Dermis lymphatic vessel endothelial cell (primary cell): ENCODE results near the gene LMOD2. TPM values are rescaled to one million over a fixed set of nuclear protein-coding genes. Genes with fewer than 3 reads are reported as not detected.

Experiments used
- total RNA-seq: library from RNA; depleted of rRNA; stranded (reverse); fragments of >200 nt; gene quantifications from 2 replicates; pipeline ENCODE4 v1.2.1, GENCODE V29; 2014

The LMOD2 gene, protein sequence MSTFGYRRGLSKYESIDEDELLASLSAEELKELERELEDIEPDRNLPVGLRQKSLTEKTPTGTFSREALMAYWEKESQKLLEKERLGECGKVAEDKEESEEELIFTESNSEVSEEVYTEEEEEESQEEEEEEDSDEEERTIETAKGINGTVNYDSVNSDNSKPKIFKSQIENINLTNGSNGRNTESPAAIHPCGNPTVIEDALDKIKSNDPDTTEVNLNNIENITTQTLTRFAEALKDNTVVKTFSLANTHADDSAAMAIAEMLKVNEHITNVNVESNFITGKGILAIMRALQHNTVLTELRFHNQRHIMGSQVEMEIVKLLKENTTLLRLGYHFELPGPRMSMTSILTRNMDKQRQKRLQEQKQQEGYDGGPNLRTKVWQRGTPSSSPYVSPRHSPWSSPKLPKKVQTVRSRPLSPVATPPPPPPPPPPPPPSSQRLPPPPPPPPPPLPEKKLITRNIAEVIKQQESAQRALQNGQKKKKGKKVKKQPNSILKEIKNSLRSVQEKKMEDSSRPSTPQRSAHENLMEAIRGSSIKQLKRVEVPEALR
- total RNA-seq = not detected in 2 replicates

DNA sequence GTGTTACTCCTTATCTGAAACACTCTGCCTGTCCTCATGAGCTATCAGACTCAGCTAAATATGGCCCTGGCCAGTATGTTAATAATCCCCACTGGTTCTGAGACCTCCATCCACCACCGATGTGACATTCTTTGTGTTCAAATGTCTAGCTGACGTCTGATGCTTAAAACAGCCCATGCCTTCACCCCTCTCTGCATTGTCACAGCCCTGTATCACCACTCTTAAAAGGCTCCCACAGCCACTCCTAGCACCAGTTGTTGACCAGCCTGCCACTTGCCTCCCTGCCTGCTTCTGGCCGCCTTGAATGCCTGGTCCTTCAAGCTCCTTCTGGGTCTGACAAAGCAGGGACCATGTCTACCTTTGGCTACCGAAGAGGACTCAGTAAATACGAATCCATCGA, at the start of gene LMOD2:
Gene LMOD2 (plus strand): TSS at position 253 of the 400 bp plus-strand sequence. CDS start 98 bp downstream, at position 351.

Other genes with a start within 250 kb of the LMOD2 start
- 0.11 and 0.17 TPM in 2 replicates for gene IQUB, start 121.3 kb upstream of the LMOD2 start, total RNA-seq
- gene NDUFA5, start 98.0 kb upstream of the LMOD2 start, total RNA-seq = 37.1 and 39.0 TPM in 2 replicates
- under 0.01 TPM in 1 of 2 replicates, not detected in the other for gene ASB15, start 54.0 kb upstream of the LMOD2 start, total RNA-seq
- gene WASL, start 93.1 kb downstream of the LMOD2 start, total RNA-seq = 13.3 and 16.4 TPM in 2 replicates
- 0.17 and 0.22 TPM in 2 replicates for gene HYAL4, start 189.3 kb downstream of the LMOD2 start, total RNA-seq